ENCODE results near the gene NEUROD6.

NEUROD6 gene

DNA sequence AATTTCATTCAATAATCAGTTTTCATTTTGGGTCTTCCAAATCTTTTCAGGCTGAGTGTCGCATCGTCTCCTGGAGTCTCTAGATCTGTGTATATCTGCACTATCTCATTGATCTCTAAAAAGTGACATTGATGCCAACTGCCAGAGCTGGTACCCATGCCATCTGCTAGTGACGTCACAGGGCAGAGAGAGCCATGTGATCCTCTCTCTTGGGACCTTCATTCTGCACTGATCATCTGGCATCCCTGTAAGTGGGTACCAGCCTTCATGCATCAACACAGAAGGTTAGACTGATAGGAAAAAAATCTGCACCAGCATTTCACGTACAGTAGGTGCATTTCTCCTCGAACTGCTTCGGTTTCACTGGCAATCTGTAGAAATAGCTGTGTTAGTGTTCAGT lies at the start of gene NEUROD6:
Gene NEUROD6, minus strand, starts transcription at position 124 of the 400 bp plus-strand sequence. CDS start 1,458 bp downstream, outside the sequence.
- no peak for DNase-seq

DNA sequence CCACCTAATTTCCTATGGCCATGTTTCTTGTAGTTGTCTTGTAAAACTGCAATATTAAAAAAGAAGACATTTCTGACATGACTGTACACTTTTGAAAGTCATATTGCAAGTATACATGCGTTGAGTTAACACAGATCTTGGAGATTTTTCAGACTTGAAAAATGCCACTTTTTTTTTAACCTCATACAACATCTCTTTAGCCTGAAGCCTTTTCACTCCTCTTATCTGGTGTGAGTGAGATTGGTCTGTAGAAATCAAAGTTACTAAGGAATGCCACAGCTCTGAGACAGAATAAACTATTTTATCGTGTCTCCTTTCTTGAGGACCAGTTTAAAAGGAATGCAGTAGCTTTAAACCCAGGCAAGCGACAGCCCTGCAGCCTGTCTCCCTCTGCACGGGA lies 43.9 kb upstream of the NEUROD6 start:
- DNase-seq: no peak

DNA sequence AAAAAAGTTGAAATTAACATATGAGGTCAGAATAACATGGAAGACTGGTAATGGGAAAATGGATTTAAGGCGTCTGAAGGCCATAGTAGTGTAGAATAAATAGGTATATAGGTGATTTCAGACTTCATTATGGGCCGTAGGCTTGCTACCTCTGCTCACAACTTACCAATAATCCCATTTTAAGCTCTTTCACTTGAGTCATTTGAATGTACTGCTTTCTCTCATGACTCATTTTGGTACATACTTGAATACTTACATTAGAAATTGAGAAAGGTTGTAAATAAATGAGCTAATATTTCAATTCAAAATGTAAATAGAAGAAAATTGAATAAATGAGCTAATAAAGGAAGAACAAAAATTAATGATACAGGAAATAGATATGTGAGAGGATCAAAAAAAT lies 42.2 kb upstream of the NEUROD6 start:
- no peak for DNase-seq

DNA sequence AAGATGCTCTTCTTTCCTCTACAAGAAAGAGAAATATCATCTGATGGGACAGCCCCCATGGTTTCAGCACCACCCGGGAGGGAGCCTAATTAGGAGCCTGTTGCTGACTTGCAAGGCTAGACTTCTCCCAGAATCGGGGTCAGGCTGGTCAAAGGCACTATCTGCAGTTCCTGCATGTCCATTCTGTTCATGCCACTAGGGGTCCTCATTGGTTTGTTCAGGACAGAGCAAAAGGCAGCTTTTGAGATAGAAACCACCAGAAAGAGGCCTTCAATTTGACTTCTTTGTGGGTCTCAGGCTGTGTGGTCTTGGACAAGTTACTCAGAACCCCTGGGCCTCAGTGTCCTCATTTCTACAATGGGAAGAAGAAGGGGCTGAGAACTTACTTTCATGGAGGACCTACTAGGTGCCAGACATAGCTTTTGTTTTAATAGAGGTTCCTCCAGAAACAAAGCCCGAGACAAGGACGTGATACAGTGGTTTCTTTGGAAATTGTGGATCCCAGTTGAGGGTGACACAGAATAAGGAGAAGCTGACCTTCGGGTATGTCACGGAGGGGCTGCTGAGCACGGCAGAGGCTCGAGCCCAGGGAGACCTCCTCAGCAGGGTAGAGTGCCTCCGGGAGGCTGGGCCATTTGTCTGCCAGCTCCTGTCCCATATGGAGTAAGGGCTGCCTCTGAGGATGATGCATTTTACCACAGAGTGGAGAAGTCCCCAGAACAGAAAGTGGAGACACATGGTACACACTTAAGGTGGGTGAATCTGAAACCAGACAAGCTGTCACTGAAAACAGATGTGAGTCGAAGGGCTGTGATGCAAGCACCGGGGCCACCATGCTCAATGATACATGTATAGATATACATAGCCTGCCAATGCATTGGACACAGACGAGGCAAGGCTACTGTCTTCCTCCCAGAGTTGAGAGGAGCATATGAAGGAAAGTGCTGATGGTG lies 33.1 kb upstream of the NEUROD6 start:
- no peak for DNase-seq

DNA sequence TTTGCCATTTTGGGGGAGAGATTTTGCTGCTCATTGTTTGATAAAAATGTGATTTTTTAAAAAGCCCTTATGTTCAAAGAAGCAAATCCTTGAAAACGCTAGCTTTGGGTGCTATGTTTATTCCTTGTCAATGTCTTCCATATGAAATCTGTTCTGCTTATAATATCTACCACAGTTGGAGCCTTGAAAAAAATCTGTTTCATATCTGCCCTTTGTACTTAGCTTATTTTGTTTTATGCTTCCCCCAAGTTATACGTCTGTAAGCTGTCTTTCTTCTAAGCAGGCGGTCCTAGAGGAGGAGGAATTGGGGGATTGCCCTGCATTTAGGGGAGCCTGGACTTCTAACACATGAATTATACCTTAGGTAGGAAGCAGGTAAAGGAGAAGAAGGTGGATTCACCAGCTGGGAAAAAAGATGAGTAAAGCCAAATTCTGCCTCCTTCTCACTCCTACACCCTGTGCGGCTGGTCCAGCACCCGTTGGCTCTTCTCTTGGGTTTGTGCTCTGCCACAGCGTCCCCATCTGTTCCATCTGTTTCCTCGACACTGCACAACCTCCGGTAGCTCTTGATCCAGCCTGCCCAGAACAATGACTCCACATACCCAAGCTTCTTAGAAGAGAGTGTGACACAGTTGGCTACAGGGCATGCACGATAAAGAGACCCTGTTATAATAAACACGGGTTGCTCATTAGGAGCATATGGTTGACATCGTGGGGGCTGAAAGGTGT lies 31.9 kb upstream of the NEUROD6 start:
- DNase-seq: no peak

DNA sequence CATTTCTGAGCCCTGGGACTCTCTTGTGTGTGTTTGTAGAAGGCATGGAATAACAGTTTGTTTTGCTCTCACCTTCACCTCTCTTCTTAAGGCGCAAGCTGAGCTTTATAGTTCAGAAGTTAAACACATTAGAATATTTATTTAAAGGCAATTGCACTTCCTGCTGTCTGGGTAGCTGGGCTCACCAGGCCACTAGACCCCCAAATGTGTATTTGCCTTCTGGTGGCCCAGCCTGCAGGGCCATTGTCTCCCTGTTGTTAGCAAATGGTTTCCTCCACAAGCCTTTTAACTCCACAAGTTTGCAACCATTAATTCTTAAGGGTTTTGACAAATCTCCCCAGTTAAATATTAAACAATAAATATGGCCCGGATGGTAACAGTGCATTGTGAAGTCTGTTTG lies 31.1 kb upstream of the NEUROD6 start:
- no peak for DNase-seq

DNA sequence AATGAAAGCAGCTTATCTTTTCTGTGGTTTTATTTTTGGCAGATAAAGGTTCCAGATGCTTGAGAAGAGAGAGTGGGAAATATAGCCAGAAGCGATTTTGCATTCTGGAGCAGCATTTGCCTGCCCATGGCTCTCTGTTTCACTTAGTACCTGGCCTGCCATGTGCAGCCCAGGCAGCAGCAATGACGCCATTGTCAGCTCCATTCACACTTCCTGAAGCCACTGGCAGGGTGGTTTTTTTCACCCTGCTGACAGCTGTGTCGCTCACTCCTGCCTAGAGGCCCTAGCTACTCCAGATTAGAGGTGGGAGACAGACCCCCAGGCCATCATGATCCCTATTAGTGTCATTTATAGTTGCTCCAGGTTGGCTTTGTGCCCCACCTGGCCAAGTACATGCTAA lies 30.1 kb upstream of the NEUROD6 start:
- DNase-seq: no peak

DNA sequence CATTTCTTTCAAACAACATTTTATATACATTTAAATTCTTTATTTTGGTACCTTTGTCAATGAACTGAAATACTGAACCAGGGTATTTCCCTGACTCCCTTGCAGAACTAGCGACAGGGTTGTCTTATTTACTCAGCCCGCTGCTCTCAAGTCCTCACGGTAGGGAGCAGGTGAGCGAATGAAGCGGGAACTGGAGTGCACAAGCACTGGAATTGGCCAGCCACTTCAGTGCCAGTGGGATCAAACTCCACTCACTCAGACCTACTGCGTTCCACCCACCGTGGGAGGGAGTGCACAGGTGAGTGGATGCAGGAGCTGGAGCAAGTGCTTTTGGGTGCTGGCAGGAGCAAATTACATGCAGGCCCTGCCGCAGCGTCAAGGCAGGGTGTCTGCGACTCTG lies 28.1 kb upstream of the NEUROD6 start:
- no peak for DNase-seq

DNA sequence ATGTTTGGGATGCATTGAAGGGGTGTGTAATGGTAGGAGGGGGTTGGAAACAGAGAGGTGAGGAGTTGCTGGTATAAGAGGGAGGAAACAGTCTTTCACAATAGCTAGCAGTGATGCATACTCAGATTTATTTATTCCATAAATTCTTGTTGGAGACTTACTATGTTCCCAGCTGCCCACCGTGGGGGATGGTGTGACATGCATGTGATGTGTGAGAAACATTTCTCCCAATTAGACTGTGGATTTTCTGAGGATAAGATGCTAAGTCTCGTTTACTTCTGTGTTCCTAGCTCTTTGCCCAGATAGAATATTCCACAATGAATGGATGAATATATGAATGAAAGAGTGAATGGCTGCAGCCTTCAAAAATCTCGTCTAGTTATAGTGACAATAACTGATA lies 23.0 kb upstream of the NEUROD6 start:
- DNase-seq: no peak

DNA sequence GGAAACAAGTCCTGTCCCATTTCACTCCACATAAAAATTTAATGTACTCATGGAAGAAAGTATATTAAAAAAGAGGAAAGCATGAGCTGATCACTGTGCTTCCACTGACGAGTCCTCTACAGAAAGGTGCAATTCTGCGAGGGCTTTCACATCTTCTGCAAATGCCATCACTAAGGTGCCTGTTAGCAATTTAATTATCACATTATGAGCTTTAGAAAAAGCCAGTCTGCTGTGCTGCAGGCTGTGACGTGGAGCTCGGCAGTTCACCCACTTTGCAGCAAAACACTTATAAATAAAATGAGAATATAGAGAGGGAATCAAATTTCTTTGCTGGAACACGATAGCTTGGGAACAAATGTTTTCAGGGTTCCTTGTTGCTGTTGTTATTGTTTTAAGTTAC lies 22.5 kb upstream of the NEUROD6 start:
- no peak for DNase-seq

DNA sequence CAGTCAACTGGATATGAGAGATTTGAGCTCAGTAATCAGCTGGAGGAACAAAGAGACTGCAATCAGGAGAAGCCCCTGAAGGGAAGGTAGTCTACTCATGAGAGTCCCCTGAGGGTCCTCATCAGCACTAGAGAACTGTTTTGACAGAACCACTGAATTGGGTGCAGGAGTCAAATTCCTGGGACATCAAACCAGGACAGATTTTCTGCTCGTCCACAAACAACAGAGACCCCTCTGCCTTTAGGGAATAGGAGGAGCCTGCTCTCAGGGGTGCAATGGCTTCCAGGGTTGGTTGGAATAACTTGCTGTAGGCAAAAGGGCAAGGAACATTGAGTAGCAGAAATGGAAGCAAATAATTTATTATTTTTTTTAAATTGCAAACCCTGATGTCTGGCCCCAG lies 21.9 kb upstream of the NEUROD6 start:
- no peak for DNase-seq

DNA sequence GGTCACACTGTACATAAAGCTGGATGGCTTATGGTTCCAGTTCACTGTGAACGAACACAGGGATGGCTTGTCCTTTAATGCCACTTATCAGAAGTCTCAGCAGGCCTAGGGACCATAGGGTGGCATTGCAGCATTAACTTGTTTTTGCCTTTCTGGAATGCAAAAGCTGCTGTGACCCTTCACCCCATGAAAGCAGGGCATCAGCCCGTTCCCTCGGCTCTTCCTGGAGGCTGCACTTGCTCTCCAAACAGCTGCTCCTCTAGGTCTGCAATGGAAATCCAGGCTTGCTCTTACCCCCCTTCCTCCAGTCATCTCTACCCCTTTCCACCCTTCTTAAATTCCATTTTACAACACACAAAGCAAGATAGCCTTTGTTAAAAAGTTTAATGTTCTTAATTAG lies 17.9 kb upstream of the NEUROD6 start:
- DNase-seq: no peak

DNA sequence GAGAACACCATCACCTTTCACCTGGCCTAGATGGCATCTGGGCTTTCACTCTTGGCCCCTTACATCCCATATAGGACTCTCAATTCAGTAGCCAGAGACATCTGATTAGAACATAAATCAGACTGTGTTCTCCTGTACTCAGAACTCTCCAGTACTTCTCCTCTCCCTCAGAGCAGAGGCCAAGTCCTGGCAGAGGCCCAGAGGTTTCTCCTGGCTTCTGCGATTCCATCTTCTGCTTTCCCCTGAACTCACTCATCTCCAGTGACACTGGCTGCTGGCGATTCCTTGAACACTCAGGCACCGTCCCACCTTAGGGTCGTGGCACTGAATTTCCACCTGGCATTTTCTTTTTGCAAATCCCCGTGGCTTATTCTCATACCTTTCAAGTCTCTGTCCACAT lies 4.9 kb upstream of the NEUROD6 start:
- DNase-seq: no peak

DNA sequence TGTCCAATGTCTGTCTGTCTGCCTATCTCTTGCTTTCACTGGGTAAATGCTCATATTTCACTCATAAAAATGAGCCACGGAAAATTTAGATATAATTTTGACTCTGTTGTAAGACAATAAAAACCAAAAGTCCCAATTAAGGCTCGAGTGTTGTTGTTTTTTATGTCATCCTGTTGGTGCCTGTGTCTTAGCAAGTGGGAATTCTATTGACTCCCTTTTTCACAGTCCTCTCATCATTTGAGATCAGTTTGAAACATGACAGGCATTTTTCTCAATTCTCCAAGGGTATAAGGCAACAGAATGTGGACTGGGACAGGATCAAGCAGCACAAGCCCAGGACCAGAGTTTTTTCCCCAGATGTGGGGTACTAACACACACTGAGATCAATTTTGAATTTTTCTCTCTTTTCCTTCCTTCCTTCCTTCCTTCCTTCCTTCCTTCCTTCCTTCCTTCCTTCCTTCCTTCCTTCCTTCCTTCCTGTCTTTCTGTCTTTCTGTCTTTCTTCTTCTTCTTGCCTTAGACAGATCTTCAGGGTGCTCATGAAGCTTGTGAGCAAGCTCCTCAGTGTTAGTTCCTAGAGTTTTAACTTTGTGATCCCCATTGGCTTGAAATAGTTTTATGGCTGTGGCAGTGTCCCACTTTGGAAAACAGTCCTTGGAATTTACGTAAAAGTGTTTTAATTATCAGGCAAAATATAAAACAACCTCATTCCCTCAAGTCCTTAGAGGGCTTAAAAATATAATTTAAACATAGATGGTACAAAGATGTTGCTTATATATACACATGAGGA lies 3.2 kb upstream of the NEUROD6 start:
- DNase-seq: no peak

DNA sequence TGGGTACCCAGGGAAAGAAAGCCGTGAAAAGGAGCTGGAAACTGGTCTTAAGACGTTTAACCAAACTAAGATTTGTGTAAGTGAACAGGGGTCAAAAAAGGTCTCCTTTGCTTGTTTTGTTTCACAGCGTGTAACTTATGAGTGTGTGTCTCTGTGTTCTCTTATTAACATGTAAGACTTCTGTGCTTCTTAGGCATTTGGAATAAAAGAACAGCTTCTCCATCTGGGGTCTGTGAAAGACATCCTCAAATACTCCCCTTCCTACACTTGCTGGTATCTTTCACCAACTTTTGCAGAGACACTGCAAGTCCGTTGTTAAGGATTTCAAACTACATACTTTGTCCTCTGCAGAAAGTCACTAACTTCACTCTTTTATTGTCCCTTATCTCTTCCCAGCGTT lies 615 bp upstream of the NEUROD6 start:
- no peak for DNase-seq

DNA sequence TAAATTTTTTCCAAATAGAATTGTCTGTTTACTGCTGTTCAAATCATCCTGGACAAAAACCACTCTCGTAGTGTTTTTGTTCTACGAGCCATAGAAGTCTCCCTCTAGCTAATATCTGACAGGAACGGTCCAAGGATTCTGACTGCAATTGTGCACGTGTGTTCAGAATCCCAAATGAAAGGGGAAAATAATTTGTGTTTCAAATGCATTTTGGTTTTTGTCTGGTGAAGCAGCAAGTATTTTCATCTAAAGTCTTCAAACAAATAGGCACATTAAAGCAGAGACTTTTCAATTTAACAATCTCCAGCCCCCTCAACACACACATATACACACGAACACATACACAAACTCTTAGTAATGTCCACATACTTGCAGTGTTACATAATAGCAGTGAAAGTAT lies 475 bp downstream of the NEUROD6 start:
- no peak for DNase-seq

DNA sequence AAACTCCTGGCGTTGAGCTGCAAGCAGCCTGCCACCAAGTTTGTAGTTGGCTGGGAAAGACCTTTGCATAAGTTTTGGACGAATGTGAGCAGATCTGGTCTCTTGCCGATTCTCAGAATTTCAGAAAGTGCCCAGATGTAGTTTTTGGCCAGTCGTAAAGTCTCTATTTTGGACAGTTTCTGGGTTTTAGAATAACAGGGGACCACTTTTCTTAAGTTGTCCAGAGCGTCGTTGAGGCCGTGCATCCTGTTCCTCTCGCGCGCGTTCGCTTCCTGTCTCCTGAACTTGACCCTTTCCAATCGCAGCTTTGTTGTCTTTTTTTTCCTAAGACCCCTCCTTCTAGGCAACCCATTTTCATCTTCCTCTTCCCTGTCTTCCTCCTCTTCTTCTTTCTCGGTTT lies 1.8 kb downstream of the NEUROD6 start:
- no peak for DNase-seq

DNA sequence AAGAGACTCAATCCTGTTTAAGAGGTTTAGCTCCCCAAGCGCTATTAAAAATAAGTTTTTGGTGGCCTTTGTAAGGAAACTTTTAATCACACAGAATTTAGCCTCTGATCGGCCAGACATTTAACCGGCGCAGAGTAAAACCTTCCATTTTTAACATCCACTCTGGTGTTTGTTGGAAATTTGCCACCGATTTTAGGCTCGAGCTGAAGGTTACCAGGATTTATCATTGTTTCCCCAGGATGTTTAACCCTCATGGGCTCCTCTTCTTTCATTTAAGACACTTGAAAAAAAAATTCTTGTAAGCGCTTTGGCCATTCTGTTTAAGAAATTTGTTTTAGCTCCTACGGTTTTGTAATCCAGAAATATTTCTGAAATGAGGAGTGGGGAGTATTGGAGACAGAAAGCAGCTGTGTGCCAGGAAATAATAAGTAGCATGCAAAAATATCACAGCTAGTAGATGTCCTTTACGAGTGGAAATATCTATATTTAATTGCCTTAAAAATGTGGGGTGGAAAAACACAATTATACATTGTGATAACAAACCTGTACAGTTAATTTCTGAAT lies 3.4 kb downstream of the NEUROD6 start:
- DNase-seq: no peak

DNA sequence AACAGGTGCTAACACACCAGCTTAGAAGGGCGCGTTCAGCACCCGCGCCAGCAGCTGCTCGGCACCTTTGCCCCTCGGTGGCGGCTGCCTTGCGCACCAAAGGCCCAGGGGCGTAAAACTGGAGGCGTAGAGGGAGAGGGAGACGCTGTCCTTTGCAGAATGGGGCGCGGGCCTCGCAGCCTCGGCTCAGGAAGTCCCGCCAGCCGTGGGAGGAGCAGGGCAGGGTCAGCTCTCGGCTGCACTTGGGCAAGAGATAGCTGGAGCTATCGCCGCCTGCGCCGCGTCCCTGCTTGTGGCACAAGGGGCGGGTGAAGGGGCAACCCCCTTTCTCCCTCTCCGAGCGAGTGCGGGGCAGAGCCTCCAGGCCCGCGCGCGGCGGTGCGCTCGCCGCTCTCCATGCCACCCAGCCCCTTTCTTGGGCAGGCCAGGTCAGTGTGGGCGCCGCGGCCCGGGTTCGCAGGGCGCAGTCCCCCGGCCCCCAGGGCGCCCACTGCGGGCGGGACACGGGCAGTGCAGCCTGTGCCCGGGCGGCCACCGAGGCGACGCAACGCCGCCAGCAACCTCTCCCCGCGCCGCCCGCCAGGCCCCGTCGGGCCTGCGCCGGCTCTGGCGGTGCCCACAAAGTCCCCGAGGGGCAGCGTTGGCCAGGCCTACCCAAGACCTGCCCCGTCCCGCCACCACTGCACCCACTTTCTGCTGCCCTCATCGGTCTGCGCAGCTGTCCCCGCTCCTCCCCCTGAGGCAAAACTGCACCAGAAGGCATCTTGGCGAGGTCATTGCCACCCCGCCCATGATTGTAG lies 4.1 kb downstream of the NEUROD6 start:
- DNase-seq: no peak

DNA sequence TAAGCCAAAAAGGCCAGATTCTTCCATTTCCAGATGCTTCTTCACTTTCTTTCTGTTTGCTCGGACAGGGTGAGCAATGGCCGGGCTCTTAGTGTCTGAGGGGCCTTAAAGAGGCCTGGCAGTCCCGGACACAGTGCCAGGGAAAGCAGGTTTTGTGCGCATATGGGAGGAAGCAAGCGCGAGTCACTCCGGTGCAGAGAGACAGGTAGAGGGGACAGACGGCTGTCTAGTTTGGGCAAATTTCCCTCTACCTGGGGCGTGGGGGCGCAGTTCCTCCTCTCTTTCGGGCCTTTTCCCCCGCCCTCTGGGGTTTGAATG lies 4.7 kb downstream of the NEUROD6 start:
- DNase-seq: no peak

DNA sequence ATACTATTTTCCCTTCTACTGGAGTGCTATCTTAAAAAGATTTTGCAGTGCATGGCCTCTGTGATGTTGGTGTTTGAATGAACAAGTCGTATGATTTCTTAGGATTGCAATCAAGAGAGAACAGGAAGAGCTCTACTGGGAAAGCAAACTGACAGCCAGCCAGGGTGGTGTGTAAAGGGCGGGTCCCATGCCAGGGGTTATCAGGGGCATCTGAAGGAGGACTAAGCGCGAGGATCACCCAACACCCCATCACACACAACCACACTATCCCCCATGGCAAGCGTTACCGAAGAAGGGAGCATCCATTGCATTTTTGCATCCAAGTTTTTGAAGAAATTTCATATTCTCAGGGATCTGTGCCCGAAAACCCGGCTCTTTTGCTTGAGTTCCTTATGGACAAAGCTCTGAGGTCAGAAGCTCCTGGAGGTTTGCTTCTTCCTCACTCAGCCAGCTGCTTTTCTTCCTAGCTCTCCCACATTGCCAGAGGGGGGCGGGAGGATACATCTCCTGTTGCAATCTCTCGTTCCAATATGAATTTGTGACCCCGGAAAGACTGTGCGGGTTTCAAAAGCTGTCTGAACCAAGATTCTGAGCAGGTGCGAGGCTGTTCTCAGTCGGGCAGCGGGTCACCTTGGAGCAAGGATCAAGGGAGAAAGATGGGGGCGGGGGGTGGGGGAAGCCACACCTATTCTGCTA lies 5.2 kb downstream of the NEUROD6 start:
- no peak for DNase-seq

DNA sequence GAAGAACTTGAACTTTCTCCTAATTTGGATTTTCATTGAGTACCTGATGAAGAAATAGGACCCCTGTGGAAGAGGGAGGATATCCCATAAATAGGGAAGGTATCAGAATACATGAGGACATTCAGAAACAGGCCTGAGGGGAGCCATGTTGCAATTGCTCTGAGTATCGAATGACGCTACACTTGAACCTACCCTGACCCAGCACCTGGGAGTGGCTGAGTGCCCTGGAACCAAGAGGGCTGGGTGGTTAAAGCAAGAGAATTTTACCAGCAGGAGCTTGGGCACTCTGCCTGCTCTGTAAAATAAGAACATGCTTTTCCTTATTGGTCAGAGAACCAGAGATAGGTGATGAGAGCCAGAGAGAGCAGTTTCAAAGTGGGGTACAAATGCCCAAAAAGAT lies 7.2 kb downstream of the NEUROD6 start:
- DNase-seq: no peak
